Measurements from ENCODE around the gene KRTAP9-4.
"Not testable (repeated sequence)": the region's sequence is repeated elsewhere in the genome, so short reads cannot be mapped to it uniquely, and the experiment has no call there.

Gene KRTAP9-4

DNA sequence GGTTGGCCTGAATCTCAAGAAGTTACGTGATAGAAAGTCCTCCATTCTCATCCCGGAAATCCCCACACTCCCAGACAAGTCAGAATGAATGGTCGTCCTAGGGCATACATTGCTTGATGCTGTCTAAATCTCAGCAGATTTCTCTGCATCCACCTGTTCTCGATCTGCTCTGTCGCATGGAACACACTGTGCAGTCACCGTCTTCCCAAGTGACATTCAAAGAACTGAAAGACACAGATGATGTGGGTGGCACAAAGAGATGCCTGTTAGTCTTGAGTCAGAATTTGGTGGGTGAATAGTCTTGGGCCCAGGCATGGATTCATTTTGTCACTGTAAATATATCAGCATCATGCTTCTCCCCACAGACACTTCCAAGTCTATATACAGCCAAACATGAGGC is 17.8 kb upstream of the KRTAP9-4 start:
- H3K27ac ChIP-seq: no peak overlapping the region
- TF ChIP-seq, protein P1, sequence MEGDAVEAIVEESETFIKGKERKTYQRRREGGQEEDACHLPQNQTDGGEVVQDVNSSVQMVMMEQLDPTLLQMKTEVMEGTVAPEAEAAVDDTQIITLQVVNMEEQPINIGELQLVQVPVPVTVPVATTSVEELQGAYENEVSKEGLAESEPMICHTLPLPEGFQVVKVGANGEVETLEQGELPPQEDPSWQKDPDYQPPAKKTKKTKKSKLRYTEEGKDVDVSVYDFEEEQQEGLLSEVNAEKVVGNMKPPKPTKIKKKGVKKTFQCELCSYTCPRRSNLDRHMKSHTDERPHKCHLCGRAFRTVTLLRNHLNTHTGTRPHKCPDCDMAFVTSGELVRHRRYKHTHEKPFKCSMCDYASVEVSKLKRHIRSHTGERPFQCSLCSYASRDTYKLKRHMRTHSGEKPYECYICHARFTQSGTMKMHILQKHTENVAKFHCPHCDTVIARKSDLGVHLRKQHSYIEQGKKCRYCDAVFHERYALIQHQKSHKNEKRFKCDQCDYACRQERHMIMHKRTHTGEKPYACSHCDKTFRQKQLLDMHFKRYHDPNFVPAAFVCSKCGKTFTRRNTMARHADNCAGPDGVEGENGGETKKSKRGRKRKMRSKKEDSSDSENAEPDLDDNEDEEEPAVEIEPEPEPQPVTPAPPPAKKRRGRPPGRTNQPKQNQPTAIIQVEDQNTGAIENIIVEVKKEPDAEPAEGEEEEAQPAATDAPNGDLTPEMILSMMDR (conservative IDR thresholded peaks at IDR 0.05): no peak

DNA sequence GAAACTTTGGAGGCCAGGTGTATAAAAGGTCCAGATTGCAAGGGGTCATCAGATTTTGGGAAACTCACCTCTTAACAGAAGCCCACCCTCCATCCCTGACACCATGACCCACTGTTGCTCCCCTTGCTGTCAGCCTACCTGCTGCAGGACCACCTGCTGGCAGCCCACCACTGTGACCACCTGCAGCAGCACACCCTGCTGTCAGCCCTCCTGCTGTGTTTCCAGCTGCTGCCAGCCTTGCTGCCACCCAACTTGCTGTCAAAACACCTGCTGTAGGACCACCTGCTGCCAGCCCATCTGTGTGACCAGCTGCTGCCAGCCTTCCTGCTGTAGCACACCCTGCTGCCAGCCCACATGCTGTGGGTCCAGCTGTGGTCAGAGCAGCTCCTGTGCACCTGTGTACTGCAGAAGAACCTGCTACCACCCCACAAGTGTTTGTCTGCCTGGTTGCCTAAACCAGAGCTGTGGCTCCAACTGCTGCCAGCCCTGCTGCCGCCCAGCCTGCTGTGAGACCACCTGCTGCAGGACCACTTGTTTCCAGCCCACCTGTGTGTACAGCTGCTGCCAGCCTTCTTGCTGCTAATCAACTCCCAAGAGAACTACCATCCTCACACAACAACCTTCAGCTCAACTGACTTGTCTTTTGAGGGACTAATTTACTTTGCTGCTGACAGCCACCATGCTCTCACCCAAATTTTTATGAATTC is 16.9 kb upstream of the KRTAP9-4 start, which contains the start of gene KRTAP9-3:
TSS of gene KRTAP9-3 (plus strand) at position 51 of the 707 bp plus-strand sequence. CDS start at position 104, 53 bp downstream.
- H3K27ac ChIP-seq: not testable (repeated sequence)

DNA sequence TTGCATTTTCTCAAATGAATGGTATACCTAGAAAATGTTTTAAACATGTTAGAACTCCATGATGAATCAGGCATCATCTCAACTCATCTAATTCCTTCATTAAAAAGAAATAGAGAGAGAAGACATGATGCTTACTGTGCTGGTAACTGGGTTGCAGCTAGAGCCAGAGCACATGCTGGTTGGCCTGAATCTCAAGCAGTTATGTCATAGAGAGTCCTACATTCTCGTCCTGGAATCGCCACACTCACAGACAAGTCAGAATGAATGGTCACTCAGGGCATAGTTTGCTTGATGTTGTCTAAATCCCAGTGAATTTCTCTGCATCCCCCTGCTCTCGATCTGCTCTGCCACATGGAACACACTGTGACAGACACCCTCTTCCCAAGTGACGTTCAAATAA is 12.4 kb upstream of the KRTAP9-4 start:
- H3K27ac ChIP-seq: not testable (repeated sequence)

DNA sequence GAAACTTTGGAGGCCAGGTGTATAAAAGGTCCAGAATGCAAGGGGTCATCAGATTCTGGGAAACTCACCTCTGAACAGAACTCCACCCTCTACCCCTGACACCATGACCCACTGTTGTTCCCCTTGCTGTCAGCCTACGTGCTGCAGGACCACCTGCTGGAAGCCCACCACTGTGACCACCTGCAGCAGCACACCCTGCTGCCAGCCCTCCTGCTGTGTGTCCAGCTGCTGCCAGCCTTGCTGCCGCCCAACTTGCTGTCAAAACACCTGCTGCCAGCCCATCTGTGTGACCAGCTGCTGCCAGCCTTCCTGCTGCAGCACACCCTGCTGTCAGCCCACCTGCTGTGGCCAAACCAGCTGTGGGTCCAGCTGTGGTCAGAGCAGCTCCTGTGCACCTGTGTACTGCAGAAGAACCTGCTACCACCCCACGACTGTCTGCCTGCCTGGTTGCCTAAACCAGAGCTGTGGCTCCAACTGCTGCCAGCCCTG is 11.5 kb upstream of the KRTAP9-4 start, which contains the start of gene KRTAP9-8:
TSS of gene KRTAP9-8 (plus strand) at position 51 of the 489 bp plus-strand sequence. CDS start at position 104, 53 bp downstream.
- H3K27ac ChIP-seq: not testable (repeated sequence)

DNA sequence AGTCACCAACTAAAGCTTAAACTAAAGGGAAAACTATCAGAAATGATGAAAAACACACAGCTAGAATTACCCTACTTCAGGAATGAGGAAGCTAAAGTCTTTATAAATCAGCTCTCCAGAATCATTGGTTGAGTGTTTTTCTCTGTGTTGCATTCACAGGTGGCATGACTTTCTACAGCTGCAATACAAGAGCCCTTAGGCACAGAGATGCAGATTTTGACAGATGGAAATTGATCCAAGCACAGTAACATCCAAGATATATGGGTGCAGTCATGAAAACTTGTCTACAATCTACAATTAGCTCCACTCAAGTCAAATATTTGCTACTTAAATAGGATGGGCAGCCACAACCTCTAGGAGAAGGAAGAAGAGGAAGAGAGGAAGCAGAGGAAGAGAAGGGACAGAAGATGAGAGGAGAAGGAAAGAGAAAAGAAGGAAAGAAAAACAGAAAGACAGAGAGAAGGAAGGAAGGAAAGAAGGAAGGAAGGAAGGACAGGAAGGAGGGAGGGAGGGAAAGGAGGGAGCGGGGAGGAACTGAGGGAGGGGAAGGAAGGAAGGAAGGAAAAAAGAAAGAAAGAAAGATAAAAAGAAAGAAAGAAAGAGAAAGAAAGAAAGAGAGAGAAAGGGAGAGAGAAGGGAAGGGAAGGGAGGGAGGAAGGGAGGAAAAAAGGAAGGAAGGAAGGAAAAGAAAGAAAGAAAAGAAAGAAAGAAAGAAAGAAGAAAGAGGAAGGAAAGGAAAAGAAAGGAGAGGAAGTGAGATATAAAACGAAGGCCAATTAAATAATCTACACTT is 2.3 kb upstream of the KRTAP9-4 start:
- H3K27ac ChIP-seq: not testable (repeated sequence)

DNA sequence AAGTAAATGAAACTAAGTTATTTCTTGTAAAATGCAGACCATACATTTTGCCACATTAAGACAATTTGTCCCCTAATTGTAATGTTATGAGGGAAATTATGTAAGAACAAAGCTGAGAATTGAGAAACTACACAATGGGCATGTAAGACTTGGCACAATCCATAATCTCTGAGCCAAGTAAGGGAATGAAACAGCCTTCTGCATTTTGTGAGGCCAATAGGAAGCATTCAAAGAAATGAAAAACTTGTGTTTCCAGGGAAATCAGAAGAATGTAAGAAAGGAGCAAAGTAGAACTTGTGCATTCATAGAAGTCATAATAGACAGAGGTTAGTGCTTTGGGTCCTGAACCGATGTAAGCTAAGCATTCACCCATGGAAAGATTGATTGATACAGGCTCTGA is 1.8 kb downstream of the KRTAP9-4 start:
- TF ChIP-seq, protein P1 (conservative IDR thresholded peaks at IDR 0.05): no peak

DNA sequence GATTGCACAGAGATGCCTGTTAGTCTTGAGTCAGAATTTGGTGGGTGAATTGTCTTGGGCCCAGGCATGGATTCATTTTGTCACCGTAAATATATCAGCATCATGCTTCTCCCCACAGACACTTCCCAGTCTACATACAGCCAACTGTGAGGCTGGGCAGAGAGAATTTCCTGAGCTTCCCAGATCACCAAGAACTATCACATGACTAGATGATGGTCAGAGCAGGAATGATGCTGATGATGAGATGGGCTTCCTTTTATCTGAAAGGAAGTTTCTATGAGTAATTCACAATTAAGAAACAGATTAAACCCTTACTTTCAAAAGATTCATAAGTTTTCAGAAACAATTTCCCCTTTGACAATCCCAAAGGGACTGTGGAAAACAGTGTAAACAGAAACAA is 5.4 kb downstream of the KRTAP9-4 start:
- TF ChIP-seq, protein P1 (conservative IDR thresholded peaks at IDR 0.05): no peak
- H3K27ac ChIP-seq: no peak overlapping the region

More for the DNA sequence above, 1.8 kb downstream of the KRTAP9-4 start:
- H3K27ac ChIP-seq: no peak overlapping the region

DNA sequence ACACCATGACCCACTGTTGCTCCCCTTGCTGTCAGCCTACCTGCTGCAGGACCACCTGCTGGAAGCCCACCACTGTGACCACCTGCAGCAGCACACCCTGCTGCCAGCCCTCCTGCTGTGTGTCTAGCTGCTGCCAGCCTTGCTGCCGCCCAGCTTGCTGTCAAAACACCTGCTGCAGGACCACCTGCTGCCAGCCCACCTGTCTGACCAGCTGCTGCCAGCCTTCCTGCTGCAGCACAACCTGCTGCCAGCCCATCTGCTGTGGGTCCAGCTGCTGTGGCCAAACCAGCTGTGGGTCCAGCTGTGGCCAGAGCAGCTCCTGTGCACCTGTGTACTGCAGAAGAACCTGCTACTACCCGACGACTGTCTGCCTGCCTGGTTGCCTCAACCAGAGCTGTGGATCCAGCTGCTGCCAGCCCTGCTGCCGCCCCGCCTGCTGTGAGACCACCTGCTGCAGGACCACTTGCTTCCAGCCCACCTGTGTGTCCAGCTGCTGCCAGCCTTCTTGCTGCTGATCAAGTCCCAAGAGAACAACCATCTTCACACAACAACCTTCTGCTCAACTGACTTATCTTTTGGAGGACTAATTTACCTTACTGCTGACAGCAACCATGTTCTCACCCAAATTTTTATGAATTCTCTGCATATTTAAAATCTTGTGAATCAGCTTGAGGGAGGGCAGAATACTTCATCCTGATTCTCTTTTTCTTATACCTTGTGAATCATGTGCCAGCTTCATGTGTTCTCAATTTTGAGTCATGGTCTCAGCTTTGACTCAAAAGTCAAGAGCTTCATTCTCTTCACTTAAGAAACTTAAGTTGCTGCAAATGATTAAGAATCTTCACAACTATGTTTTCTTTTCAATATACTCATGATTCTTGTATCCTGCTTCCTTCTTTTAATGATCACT is 6.1 kb downstream of the KRTAP9-4 start, which contains the start of gene KRTAP9-9:
TSS of gene KRTAP9-9 (plus strand) at position 4 of the 910 bp plus-strand sequence.
- not testable (repeated sequence) for H3K27ac ChIP-seq

DNA sequence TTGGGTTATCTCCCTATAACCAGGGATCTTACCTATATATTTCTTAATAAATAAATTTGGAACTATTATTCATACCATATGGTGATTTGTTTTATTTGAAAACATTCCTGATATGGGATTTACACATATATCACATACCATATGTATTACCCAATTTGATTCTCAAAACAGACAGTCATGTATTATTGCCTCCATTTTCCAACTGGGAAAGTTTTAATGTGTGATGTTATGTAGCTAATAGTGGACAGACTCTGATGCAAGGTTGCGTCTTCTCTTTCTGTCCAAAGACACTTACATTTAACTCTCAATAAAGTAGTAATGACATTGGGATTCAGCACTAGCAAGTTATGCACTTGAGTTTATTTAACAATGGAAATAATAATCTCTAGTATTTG is 6.8 kb downstream of the KRTAP9-4 start:
- TF ChIP-seq, protein P1 (conservative IDR thresholded peaks at IDR 0.05): no peak
- H3K27ac ChIP-seq: no peak overlapping the region

All from VCaP (cell line).